Measurements from ENCODE around the gene AGAP3. TPM values are rescaled to one million over a fixed set of nuclear protein-coding genes. Genes with fewer than 3 reads are reported as not detected.

AGAP3 gene
- total RNA-seq, 1 experiment from 2014 or later: 126 TPM

- TF ChIP-seq CTCF (IDR thresholded peaks at IDR 0.05 in 2 of 3, conservative IDR thresholded peaks at IDR 0.05 in 1 of 3; ENCODE audit: borderline replicate concordance in 1 of 3, insufficient read depth in 1 of 3, low read depth in 2 of 3, low read length in 2 of 3): no peak
- no peak for TF ChIP-seq EZH2phosphoT487 (IDR thresholded peaks at IDR 0.05; ENCODE audit: borderline replicate concordance)
- no peak for TF ChIP-seq SRF (IDR thresholded peaks at IDR 0.05; ENCODE audit: low read depth)
- no peak for TF ChIP-seq ZFX (IDR thresholded peaks at IDR 0.05)
- TF ChIP-seq EGR1 (IDR thresholded peaks at IDR 0.05; ENCODE audit: low read depth): no peak
Measured at GRCh38 chr7:151179287-151179860, 93.1 kb downstream of the AGAP3 start (continued).

DNA sequence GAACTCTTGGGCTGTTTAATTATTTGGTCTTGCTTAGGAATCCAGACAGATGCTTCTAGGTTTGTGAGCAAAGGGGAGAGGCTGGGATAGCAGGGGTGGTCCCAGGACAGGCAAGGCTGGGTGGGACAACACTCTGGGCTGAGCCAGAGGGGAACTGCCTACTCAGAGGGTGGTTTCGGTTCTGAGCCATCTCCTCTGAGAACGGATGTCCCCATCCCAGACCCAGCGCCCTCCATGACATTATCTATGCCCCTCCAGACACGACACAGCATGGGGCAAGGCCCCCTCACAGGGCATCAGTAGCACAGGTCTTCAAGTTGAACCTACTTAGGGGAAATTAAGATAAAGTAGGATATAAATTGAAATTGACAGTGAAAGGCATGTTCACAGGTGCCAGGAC, 93.7 kb downstream of the AGAP3 start:
- no peak for DNase-seq (ENCODE audit: low read depth, low spot score)
- ChIA-PET POLR2A (no interaction called here), RAD21 (ENCODE audit: low non-redundant PET in 1 of 2, low total read pairs in 2 of 2, uncharacterized antibody in 2 of 2, unreplicated experiment in 2 of 2) (no interaction called here), CTCF (no interaction called here)
- no peak overlapping the region for H3K27ac ChIP-seq (ENCODE audit: low read depth, low read length)
- no peak overlapping the region for H2AFZ ChIP-seq (ENCODE audit: low read depth, low read length, poor library complexity, severe bottlenecking)
- intact Hi-C loops (cut with micrococcal nuclease): no loop called here
- no peaks in the 10 kb centered on the region for H3K4me1 ChIP-seq (ENCODE audit: control insufficient read depth in 1 of 2, insufficient read depth in 2 of 2, low read length in 2 of 2)
- H3K79me2 ChIP-seq (ENCODE audit: insufficient read depth, low read length): no peaks in the 10 kb centered on the region
- H4K20me1 ChIP-seq (ENCODE audit: insufficient read depth): no peaks in the 10 kb centered on the region
- H3K4me3 ChIP-seq (replicated peaks in 1 of 2; ENCODE audit: low read depth in 1 of 2, low read length in 2 of 2): no peak overlapping the region
- no peaks in the 10 kb centered on the region for H3K27me3 ChIP-seq (ENCODE audit: insufficient read depth, low read length)
- no peak for TF ChIP-seq CBX3 (IDR thresholded peaks at IDR 0.05; ENCODE audit: low read depth)
- TF ChIP-seq CEBPB (IDR thresholded peaks at IDR 0.05; ENCODE audit: low read depth): no peak
- TF ChIP-seq ELF1 (IDR thresholded peaks at IDR 0.05; ENCODE audit: borderline replicate concordance, low read depth): no peak
- no peak for TF ChIP-seq ZBTB33 (IDR thresholded peaks at IDR 0.05; ENCODE audit: extremely low read depth, insufficient replicate concordance, low read length)
- no peak for TF ChIP-seq JUND (IDR thresholded peaks at IDR 0.05)
- no peak for TF ChIP-seq SP1 (IDR thresholded peaks at IDR 0.05; ENCODE audit: low read depth)
- H3K4me2 ChIP-seq (ENCODE audit: low read length): no peak overlapping the region
- BruUV-seq (replicated peaks): no TSS peak
- H3K36me3 ChIP-seq (ENCODE audit: control insufficient read depth in 1 of 2, insufficient read depth in 2 of 2, low read length in 2 of 2): no peaks in the 10 kb centered on the region
- no peaks in the 10 kb centered on the region for H3K9me2 ChIP-seq (ENCODE audit: insufficient read depth)
- no peaks in the 10 kb centered on the region for H3K9me3 ChIP-seq (ENCODE audit: control insufficient read depth in 1 of 2, insufficient read depth in 1 of 2, low read depth in 1 of 2, low read length in 2 of 2)
- no peak for ATAC-seq
- no peak overlapping the region for H3K9ac ChIP-seq (ENCODE audit: low read length)
